ENCODE measurements around the gene LMF1. TPM values are rescaled to one million over a fixed set of nuclear protein-coding genes. Genes with fewer than 3 reads are reported as not detected.

The LMF1 gene
- total and polyA plus RNA-seq, 2 of the 8 experiments (the other 6 are each of a cell fraction or from before 2014, with no cell fraction given) = 3.5 to 9.1 TPM

DNA sequence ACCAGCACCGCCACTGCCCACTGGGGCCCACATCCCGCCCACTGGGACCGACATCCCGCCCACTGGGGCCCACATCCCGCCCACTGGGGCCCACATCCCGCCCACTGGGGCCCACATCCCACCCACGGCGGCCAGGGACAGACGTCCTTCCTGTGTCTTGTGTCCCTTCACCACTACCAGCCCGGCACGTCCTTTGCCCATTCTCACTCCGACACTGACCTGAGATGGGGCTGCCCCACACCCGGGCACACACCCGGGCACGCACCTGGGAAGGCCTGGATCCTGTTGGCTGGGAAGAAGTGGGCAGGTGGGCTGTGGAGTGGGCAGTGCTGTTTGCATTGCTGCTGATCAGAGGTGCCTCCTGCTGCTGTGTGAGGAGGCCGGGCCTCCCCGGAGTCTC, 141.9 kb downstream of the LMF1 start:
- no peak overlapping the region for H3K23ac ChIP-seq (ENCODE audit: insufficient read length)
- no peak overlapping the region for H2BK20ac ChIP-seq (ENCODE audit: low read length)
- no peak overlapping the region for H2AK5ac ChIP-seq (ENCODE audit: low read depth, low read length)
- H2AFZ ChIP-seq (ENCODE audit: low read length) = no peak overlapping the region
- FAIRE-seq (no peak), DNase-seq (ENCODE audit: low read depth in 1 of 2, low spot score in 2 of 2) (no peak)
- no peaks in the 10 kb centered on the region for H3K23me2 ChIP-seq (ENCODE audit: low read depth, low read length)
- H3K4me2 ChIP-seq (ENCODE audit: insufficient read depth in 1 of 2, low read depth in 2 of 2, low read length in 2 of 2) = no peak overlapping the region
- no peak overlapping the region for H3K14ac ChIP-seq (ENCODE audit: insufficient read length)
- H4K91ac ChIP-seq (replicated peaks; ENCODE audit: insufficient read length, low read length) = no peak overlapping the region
- H3K36me3 ChIP-seq (ENCODE audit: control insufficient read depth in 2 of 4, insufficient read depth in 4 of 4, low read length in 3 of 4) = no peaks in the 10 kb centered on the region
- H3K27ac ChIP-seq (ENCODE audit: low read depth, low read length) = no peak overlapping the region
- no peak overlapping the region for H3K9ac ChIP-seq (replicated peaks in 1 of 4; ENCODE audit: extremely low read depth in 1 of 4, low read depth in 3 of 4, low read length in 3 of 4)
- no peak overlapping the region for H2BK5ac ChIP-seq (ENCODE audit: low read depth, low read length)
- H3K27me3 ChIP-seq (replicated peaks in 1 of 4; ENCODE audit: control insufficient read depth in 3 of 4, extremely low read depth in 1 of 4, insufficient read depth in 3 of 4, low read length in 3 of 4) = no peaks in the 10 kb centered on the region
- ChIA-PET POLR2A (ENCODE audit: partially characterized antibody) (no interaction called here), CTCF (ENCODE audit: partially characterized antibody) (interaction anchor here (1.2 kb wide), 1 partner anchor 228 kb away, joined by 3 read pairs; no protein-coding TSS in a partner anchor)
- no peak overlapping the region for H4K5ac ChIP-seq (ENCODE audit: insufficient read length, low read depth, low read length)
- H3K79me2 ChIP-seq (ENCODE audit: control insufficient read depth in 1 of 2, insufficient read depth in 2 of 2, low read length in 2 of 2) = no peaks in the 10 kb centered on the region
- peaks cover 0 to 3% of the 10 kb centered on the region in 2 experiments for H4K20me1 ChIP-seq (replicated peaks in 1 of 2; ENCODE audit: control insufficient read depth in 1 of 2, insufficient read depth in 2 of 2, low read length in 2 of 2)
- peaks cover 0 to 46% of the 10 kb centered on the region in 2 experiments; a peak in 2 of 4 replicates for H3K9me3 ChIP-seq (ENCODE audit: insufficient read depth in 2 of 2, low read depth in 1 of 2, low read length in 1 of 2)
- peaks cover 0 to 6% (median 0%) of the 10 kb centered on the region in 4 experiments; a peak in 1 of 7 replicates for H3K4me1 ChIP-seq (replicated peaks in 1 of 4; ENCODE audit: control insufficient read depth in 3 of 4, insufficient read depth in 4 of 4, low read length in 3 of 4)
- H4K8ac ChIP-seq (ENCODE audit: extremely low read depth, insufficient read depth, low read length) = no peak overlapping the region
- no peaks in the 10 kb centered on the region for H3K79me1 ChIP-seq (ENCODE audit: low read depth, low read length)
- no peak overlapping the region for H2BK12ac ChIP-seq (ENCODE audit: low read depth, low read length)
- no peak overlapping the region for H3K56ac ChIP-seq (replicated peaks; ENCODE audit: insufficient read length, low read depth, low read length)
- no peak overlapping the region for H3K4me3 ChIP-seq (ENCODE audit: extremely low read depth in 1 of 4, insufficient read depth in 2 of 4, low read depth in 3 of 4, low read length in 4 of 4)
- WGBS, 2 experiments (ENCODE audit: extremely low coverage in 1 of 2, insufficient coverage in 1 of 2, insufficient read length in 1 of 2, insufficient replicate concordance in 2 of 2, low coverage in 1 of 2, low lambda C conversion rate in 2 of 2, missing lambda C conversion rate in 1 of 2) = 89% methylated on average over 9 of the region's 17 CpGs; no CpG with 5 or more reads in 1 of the 2 experiments
- H3K18ac ChIP-seq (ENCODE audit: extremely low read depth, low read length) = no peak overlapping the region
- no peak overlapping the region for H2BK15ac ChIP-seq (ENCODE audit: low read length)
- H2BK120ac ChIP-seq (replicated peaks; ENCODE audit: low read depth, low read length) = no peak overlapping the region
- no peak overlapping the region for H3K4ac ChIP-seq (replicated peaks; ENCODE audit: insufficient read length, low read depth, low read length)
- no peak for TF ChIP-seq ZNF274 (IDR thresholded peaks at IDR 0.05; ENCODE audit: borderline replicate concordance, extremely low read depth, low read length)
- TF ChIP-seq KDM1A (IDR thresholded peaks at IDR 0.05; ENCODE audit: borderline replicate concordance, low read length) = no peak
- no peak for TF ChIP-seq KDM5A (IDR thresholded peaks at IDR 0.05; ENCODE audit: low read length)
- TF ChIP-seq CTBP2 (IDR thresholded peaks at IDR 0.05; ENCODE audit: borderline replicate concordance, insufficient read depth, insufficient read length, low read length) = no peak
- TF ChIP-seq, protein P1, sequence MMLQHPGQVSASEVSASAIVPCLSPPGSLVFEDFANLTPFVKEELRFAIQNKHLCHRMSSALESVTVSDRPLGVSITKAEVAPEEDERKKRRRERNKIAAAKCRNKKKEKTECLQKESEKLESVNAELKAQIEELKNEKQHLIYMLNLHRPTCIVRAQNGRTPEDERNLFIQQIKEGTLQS (IDR thresholded peaks at IDR 0.05; ENCODE audit: insufficient read depth, low read depth, low read length) = no peak
- TF ChIP-seq, protein P2, sequence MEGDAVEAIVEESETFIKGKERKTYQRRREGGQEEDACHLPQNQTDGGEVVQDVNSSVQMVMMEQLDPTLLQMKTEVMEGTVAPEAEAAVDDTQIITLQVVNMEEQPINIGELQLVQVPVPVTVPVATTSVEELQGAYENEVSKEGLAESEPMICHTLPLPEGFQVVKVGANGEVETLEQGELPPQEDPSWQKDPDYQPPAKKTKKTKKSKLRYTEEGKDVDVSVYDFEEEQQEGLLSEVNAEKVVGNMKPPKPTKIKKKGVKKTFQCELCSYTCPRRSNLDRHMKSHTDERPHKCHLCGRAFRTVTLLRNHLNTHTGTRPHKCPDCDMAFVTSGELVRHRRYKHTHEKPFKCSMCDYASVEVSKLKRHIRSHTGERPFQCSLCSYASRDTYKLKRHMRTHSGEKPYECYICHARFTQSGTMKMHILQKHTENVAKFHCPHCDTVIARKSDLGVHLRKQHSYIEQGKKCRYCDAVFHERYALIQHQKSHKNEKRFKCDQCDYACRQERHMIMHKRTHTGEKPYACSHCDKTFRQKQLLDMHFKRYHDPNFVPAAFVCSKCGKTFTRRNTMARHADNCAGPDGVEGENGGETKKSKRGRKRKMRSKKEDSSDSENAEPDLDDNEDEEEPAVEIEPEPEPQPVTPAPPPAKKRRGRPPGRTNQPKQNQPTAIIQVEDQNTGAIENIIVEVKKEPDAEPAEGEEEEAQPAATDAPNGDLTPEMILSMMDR (IDR thresholded peaks at IDR 0.05; ENCODE audit: control extremely low read depth in 1 of 3, insufficient read depth in 1 of 3, low read depth in 1 of 3, low read length in 3 of 3) = no peak

All from H1 (cell line).